DMS53 treated with DMSO at 0.1 percent for 48 hours (cell line): ENCODE results near the gene TAF9B.
"Not testable (repeated sequence)": the region's sequence is repeated elsewhere in the genome, so short reads cannot be mapped to it uniquely, and the experiment has no call there.

ENCODE experiments used
- DNase-seq: peaks from one replicate; lab custom pipeline; 2025; ENCODE audit not compliant: unreplicated experiment; lab: John Stamatoyannopoulos, UW

TAF9B gene

DNA sequence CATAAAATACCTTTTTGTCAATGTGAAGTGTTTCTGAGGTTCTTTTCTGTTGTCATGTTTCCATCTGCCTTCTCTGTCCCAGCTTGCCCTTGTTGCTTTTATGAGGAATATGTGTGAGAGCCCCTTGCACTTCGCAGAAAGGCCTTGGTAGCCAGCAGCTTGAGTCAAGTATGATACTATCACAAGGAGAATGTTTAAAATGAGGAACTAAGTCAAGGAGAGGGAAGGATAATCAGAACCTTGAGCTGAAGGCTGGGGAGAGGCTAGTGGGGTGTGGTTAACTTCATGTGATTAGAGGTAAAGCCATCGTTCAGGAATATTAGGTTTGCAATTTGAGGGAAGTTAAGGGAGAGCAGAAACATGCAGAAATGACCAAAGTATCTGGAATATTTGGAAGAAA is 22.7 kb downstream of the TAF9B start:
- no peak for DNase-seq

DNA sequence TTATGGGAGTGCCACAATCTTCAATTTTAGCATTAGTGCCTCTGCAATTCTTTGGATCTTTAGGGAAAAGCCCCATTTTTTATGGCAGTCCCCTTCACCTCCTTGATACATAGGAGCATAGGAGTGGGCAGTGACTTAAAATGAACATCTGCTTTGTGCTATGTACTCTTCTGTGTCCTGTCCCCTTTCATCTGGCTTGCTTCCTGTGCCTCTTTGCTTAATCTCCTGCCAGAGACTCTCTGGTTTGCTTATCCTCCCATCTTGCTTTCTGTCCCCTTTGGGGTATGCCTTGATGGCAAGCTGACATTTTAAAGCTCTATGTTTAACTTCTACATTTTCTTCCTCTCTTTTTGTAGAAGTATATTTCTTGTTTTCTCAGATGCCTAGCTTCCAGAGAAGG is 23.1 kb downstream of the TAF9B start:
- DNase-seq = no peak

DNA sequence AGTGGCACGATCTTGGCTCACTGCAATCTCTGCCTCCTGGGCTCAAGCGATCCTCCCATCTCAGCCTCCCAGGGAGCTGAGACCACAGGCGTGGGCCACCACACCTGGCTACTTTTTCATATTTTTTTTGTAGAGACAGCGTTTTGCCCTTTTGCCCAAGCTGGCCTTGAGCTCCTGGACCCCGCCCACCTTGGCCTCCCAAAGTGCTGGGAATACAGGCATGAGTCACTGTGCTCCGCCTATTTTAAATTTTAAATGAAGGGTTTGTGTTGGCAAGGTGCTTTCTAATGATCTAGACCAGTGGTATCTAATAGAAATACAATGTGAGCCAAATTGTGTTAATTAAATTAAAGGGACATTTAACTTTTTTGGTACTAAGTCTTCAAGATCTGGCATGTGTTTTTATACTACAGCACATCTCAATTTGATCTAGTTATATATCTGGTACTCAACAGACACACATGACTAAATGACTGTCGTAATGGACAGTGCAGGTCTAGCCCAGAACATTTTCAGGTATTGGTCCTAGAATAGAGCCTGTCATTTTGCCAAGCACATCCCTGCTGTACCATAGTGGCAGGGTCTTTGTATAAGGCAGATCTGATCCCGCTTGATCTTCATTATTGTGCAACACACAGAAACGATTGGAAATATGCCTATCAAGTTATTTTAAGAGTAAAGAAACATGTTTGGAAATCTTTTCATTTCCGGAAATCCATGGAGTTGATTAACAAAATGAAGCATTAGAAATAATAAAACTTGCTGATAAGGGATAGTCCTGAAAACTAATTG is 28.1 kb downstream of the TAF9B start:
- no peak for DNase-seq

DNA sequence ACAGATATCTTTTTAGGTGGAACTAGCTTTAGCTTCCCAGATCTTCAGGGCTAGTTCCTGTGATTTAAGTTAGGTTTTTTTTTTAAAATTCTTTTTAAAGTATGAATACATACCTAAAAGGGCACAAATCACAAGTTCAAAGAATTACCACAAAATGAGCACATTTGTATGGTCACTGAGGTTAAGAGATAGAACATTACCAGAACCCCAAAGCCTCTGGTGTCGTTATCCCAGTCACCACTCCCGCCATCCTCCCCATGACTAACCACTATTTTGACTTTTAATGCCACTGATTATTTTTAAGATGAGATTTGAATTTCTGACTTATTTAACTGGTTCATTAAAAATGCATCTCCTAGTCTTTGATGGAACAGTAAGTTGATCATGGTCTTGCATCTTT is 30.0 kb downstream of the TAF9B start:
- DNase-seq = no peak

DNA sequence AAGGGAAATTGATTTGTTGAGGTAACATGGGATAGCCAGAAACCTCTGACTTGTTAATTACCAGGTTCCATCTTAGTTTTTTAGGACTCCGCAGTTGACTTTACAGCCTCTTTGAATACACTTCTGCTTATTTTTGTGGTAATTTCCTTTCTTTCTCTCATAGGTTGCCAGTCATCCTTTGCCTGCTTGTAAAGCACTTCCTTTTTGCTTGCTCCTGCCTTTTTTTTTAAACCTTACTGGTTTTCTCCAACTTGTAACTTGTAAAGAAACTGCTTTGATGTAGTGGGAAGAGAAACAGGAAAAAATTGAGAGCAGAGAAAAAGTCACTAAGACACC is 32.8 kb downstream of the TAF9B start:
- no peak for DNase-seq

DNA sequence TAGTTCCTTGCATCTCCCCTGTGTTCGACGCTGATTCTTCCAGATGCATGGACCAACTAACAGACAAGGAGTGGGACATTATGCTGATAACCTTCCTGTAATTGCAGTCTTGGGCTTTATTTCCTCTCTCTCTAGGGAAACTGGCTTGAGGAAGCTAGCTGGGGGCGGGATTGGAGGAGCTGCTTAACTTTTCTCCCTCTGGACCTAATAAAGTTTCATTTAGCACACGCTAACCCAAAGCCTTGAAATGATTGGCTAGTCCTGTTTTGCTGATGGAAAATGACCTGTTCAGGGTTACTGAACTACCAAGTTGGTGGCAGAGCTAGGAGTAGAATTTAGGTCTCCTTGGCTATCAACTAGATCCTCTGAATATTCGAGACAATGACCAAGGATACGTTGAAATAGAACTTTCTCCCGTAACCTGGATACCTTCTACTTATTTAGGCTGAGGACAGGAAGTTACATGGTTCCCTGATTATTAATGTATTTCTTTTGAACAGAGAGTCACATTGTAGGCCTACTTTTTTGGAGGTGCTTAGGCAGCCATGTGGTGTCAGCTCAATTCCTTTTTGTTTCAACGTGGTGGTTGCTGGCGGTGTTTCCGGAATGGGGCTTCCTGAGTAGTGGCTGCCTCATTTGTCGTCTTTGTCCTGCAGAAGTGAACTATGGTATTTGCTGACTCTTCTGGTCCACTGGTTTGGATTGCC is 33.4 kb downstream of the TAF9B start:
- no peak for DNase-seq

DNA sequence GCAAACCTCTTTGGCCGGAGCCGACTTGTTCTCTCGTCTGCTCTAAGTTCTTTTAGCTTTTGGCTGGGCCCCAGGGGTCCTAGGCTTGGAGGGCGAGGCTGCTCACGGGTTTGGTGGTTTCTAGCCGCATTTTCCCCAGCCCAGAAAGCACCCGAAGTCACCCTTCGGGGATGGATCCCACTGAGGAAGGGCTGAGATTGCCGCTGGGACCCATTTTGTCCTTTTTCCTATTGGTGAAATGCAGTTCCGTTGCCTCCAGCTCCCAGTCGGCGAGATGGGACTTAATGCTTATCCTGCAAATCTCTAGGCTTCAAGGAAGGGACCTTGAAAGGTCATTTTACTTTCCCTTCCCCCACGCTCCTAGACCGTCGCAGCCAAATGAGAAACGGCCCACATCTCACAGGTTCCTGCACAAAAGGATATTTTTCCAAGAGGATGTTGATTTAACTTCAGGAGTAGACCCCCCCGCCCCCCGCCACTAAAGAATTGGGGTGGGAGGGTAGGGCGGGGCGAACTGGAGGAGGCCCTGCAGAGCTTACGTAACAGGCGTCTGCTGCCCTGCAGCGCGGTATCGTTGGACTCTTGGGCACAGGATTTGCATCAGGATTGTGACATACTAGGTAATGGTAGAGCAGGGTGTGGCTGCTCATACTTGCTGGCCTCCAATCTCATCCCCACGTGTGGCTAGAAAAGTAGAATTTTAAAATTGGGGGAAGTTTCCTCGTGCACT is 34.8 kb downstream of the TAF9B start:
- peak; percentile 26 for DNase-seq

DNA sequence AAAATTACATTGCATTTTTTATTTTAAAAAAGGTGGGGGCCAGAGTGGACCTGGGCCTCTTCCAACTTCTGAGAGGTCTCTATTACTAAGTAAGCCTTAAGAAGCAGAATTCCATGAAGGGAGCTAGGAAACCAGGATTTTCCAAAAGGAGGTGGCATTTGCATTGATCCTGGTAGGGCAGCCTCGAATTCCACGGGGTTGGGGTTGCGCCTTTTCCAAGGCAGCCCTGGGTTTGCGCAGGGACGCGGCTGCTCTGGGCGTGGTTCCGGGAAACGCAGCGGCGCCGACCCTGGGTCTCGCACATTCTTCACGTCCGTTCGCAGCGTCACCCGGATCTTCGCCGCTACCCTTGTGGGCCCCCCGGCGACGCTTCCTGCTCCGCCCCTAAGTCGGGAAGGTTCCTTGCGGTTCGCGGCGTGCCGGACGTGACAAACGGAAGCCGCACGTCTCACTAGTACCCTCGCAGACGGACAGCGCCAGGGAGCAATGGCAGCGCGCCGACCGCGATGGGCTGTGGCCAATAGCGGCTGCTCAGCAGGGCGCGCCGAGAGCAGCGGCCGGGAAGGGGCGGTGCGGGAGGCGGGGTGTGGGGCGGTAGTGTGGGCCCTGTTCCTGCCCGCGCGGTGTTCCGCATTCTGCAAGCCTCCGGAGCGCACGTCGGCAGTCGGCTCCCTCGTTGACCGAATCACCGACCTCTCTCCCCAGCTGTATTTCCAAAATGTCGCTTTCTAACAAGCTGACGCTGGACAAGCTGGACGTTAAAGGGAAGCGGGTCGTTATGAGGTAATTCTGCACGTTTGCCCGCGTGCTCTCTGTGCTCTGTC is 35.6 kb downstream of the TAF9B start, which contains the start of gene PGK1:
PGK1 (plus strand) TSS at position 626 of the 824 bp plus-strand sequence; CDS start at position 719, 93 bp downstream.
- peak; percentile 86 for DNase-seq

DNA sequence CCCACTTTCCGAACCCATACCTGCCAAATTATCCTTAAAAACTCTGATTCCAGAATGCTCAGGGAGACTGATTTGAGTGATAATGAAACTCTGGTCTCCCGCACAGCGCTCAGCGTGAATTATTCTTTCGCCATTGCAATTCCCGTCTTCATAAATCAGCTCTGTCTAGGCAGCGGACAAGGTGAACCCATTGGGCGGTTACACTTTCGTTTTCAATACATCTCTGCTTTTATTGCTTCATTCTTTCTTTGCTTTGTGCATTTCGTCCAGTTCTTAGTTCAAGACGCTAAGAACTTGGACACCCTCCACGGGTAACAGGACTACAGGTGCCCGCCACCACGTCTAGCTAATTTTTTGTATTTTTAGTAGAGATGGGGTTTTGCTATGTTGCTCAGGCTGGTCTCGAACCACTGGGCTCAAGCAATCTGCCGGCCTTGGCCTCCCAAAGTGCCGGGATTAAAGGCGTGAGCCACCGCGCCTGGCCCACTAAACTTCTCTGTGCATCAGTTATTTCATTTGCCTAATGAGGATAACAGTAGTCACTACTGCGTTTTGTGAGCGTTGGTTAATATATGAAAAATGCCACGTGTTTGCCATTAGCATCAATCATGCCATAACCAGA is 36.3 kb downstream of the TAF9B start:
- no peak for DNase-seq

DNA sequence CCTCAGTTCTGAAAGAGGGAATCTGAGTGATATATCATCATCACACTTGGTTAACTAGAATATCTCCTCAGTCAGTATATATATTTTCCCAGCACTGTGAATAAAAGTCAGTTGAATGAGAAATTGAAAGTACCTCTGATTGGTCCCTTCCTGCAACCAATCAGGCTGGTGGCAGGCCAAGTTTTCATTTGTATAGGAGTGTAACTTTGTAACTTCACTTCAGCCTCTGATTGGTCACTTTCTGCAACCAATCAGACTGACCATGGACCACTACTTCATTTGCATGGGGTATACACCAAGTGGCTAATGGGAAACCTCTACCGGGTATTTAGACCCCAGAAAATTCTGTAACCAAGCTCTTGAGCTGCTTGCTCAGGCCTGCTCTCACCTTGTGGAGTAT is 37.4 kb downstream of the TAF9B start:
- no peak for DNase-seq

DNA sequence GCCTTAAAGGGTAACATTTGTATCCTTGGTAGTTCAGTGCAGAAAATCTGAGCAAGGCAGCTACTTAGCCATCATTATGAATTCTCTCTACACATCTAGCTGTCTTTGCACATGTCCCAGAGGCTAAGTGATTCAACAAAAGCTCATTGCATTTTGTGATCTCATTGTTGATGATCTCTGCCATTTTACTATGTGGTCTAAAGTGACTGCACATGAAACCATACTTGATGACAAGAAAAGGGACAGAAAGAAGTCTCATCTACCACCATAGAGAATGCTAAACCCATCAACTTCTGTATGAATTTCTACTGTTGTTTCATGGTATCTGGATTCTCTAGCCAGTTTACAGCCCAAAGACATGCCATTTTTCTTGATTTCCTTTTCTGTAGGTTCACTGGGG is 41.3 kb downstream of the TAF9B start:
- DNase-seq = no peak

DNA sequence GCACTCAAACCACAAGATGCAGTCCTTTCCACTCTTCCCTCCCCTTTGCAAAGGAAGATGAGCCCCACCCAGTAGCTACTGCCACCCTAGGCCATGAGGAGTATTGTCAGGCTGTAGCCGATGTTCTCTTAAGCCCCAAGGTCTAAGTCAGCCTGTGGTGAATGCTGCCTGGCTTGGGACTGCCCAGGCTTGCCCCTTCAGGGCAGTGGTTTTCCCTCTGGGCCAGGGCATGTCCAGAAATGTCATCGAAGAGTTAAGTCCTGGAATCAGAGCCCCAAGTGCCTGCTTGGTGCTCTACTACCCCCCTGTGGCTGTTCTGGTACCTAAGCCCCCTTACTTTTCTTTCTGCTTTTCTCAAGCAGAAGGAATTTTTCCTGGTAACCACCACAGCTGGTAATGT is 47.2 kb downstream of the TAF9B start:
- no peak for DNase-seq

DNA sequence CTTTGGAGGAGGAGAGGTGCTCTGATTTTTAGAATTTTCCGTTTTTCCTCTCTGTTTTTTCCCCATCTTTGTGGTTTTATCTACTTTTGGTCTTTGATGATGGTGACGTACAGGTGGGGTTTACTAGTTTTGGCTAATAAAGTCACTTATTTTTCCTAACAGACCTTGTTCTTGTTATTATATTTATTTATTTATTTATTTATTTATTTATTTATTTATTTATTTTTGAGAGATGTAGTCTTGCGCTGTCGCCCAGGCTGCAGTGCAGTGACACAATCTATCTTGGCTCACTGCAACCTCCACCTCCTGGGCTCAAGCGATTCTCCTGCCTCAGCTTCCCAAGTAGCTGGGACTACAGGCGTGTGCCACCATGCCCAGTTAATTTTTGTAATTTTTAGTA is 58.0 kb downstream of the TAF9B start:
- not testable (repeated sequence) for DNase-seq
